Activated naive CD4-positive, alpha-beta T cell treated with anti-CD3 and anti-CD28 coated beads for 36 hours (primary cell): ENCODE results near the gene SMARCE1. TPM values are rescaled to one million over a fixed set of nuclear protein-coding genes. Genes with fewer than 3 reads are reported as not detected.
A peak's percentile ranks its signal among the peaks of the same experiment; 100 is the strongest.
"Not testable (repeated sequence)": the region's sequence is repeated elsewhere in the genome, so short reads cannot be mapped to it uniquely, and the experiment has no call there.

ENCODE experiments used
- CTCF ChIA-PET: fragments of 350-600 bp; sonication (Branson Sonifier 250); formaldehyde crosslinking; loops from one replicate; lab custom pipeline; 2021; ENCODE audit warnings: antibody characterized with exemption; lab: Charles Lee
- DNase-seq: peaks from one replicate; pipeline ENCODE4 v3.0.0-alpha.2; 2020
- H3K27ac Mint-ChIP-seq: one replicate; pipeline ENCODE4 v1.8.0; 2021; ENCODE audit warnings: mild to moderate bottlenecking, mixed read lengths
- H3K27me3 Mint-ChIP-seq: one replicate; pipeline ENCODE4 v1.8.0; 2021; ENCODE audit warnings: low read depth, mixed read lengths
- H3K36me3 Mint-ChIP-seq: one replicate; pipeline ENCODE4 v1.8.0; 2021; ENCODE audit warnings: low read depth, mixed read lengths
- H3K4me1 Mint-ChIP-seq: one replicate; pipeline ENCODE4 v1.8.0; 2021; ENCODE audit warnings: low read depth, mixed read lengths
- H3K4me3 Mint-ChIP-seq: one replicate; pipeline ENCODE4 v1.8.0; 2021; ENCODE audit warnings: mild to moderate bottlenecking, moderate library complexity, mixed read lengths
- H3K9me3 Mint-ChIP-seq: one replicate; pipeline ENCODE4 v1.8.0; 2021; ENCODE audit warnings: mixed read lengths
- intact Hi-C: fragments of 100-400 bp; cut with micrococcal nuclease; formaldehyde crosslinking; loops from one replicate; pipeline ENCODE4 v1.15.1; 2023
- total RNA-seq, 2 experiments: library from RNA; stranded (reverse); gene quantifications; one replicate each; pipeline ENCODE4 v1.2.3, GENCODE V29; 2021

The SMARCE1 gene
- total RNA-seq, 2 experiments from 2014 or later = 102 to 112 TPM

DNA sequence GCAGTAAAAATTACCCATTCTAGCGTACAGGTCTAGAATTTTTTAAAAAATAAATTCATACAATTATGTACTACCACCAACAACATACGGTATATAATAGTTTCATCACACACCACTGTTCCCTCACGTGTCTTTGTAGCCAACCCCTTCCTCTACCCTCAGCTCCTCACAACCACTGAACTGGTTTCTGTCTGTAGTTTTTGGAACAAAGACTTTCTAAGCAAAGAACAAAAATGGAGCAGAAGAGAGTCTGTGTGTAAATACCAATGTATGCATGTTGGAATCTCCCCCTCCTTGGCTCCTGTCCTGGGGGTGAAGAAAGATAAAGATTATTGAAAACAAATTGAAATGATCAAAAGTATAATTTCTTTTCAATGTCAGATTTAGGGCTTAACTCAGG is 50.5 kb downstream of the SMARCE1 start:
- intact Hi-C loops = no loop called here
- Mint-ChIP-seq H3K4me3 (no peak overlapping the region), H3K9me3 (peaks cover 5% of the 10 kb centered on the region), H3K27me3 (no peaks in the 10 kb centered on the region), H3K36me3 (peaks cover 7% of the 10 kb centered on the region), H3K4me1 (peaks cover 79% of the 10 kb centered on the region), H3K27ac (peak overlapping the region; percentile 98)
- DNase-seq = no peak
- CTCF ChIA-PET = interaction anchor here (1.1 to 4.2 kb wide), 3 partner anchors 18 to 44 kb away, joined by 3 to 25 read pairs (median 25); no protein-coding TSS in a partner anchor

DNA sequence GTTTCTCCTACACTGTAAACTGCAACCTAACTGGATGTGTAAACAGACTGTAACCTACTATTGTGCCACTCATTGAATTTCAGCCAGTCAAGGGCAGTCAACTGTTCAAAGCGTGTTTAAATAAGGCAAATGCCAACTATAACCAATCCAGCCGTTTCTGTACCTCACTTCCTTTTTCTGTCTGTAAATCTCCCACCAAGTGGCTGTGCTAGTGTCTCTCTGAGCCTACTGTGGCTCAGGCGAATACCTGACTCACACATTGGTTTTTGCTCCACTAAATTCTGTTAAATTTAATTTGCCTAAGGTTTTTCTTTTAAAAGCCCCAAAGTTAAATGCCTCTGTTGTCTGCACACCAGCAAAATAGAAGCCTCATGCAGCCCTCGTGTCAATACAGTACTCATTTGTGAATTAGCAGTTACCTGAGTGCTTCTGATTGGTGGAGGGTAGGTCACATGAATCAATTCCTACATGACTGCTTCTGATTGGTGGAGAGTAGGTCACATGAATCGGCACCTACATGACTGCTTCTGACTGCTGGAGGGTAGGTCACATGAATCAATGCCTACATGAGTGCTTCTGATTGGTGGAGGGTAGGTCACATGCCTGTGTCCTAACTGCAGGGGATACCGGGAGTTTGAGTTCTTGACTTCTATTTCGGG is 51.2 kb downstream of the SMARCE1 start:
- Mint-ChIP-seq H3K27ac (peak overlapping the region; percentile 98), H3K4me3 (peak overlapping the region; percentile 44), H3K9me3 (peaks cover 5% of the 10 kb centered on the region), H3K36me3 (peaks cover 7% of the 10 kb centered on the region), H3K27me3 (no peaks in the 10 kb centered on the region), H3K4me1 (peaks cover 74% of the 10 kb centered on the region)
- intact Hi-C loops = no loop called here
- CTCF ChIA-PET = interaction anchor here (1.3 to 4.2 kb wide), 3 partner anchors 18 to 35 kb away, joined by 3 to 25 read pairs (median 25); no protein-coding TSS in a partner anchor
- peak; percentile 76 for DNase-seq

DNA sequence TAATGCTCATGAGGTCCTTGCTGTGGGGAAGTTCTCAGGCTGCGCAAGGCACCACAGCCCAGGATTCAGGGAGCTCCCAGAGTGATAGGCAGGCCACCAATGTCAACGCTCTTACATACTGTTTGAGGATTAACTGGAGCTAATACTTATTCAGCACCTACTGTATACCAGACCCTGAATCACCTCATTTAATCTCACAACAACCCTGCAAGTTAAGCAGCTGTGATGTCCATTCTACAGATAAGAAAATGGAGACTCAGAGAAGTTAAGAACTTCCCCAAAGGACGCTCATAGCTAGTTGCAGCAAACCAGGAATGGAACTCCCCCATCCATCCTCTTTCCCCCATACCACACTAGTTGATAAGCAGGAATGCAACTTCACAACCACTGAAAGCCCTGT is 56.9 kb downstream of the SMARCE1 start:
- Mint-ChIP-seq H3K4me3 (no peak overlapping the region), H3K27me3 (no peaks in the 10 kb centered on the region), H3K4me1 (peaks cover 74% of the 10 kb centered on the region), H3K36me3 (peaks cover 9% of the 10 kb centered on the region), H3K27ac (no peak overlapping the region), H3K9me3 (no peaks in the 10 kb centered on the region)
- DNase-seq = no peak
- intact Hi-C loops = no loop called here
- CTCF ChIA-PET = interaction anchor here (0.6 to 1.9 kb wide), 5 partner anchors 13 to 30 kb away, joined by 4 to 7 read pairs (median 6); no protein-coding TSS in a partner anchor

DNA sequence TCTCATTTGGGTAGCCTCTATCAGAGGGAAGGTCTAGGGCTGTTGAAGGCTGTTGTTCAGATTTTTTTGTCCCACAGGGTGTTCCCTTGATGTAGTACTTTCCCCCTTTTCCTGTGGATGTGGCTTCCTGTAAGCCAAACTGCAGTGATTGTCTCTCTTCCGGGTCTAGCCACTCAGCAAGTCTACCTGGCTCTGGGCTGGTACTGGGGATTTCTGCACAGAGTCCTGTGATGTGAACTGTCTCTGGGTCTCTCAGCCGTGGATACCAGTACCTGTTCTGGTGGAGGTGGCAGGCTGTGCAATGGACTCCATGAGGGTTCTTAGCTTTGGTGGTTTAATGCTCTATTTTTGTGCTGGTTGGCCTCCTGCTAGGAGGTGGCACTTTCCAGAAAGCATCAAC is 59.1 kb downstream of the SMARCE1 start:
- H3K36me3 Mint-ChIP-seq = peaks cover 20% of the 10 kb centered on the region
- H3K27ac Mint-ChIP-seq = peak overlapping the region; percentile 73
- DNase-seq = no peak
- H3K4me1 Mint-ChIP-seq = peaks cover 71% of the 10 kb centered on the region
- no peaks in the 10 kb centered on the region for H3K27me3 Mint-ChIP-seq
- H3K4me3 Mint-ChIP-seq = no peak overlapping the region
- intact Hi-C loops = no loop called here
- peaks cover 17% of the 10 kb centered on the region for H3K9me3 Mint-ChIP-seq
- CTCF ChIA-PET = interaction anchor here (0.7 to 0.8 kb wide), 2 partner anchors 26 to 1056 kb away, joined by 3 read pairs; no protein-coding TSS in a partner anchor

DNA sequence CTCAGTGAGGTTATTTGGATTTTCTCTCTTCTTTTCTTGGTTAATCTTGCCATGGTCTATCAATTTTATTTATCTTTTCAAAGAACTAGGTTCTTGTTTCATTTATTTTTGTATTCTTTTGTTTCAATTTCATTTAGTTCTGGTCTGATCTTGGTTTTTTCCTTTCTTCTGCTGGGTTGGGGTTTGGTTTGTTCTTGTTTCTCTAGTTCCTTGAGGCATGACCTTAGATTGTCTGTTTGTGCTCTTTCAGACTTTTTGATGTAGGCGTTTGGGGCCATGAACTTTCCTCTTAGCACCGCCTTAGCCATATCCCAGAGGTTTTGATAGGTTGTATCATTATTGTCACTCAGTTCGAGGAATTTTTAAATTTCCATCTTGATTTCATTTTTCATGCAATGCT is 61.4 kb downstream of the SMARCE1 start:
- Mint-ChIP-seq H3K4me3 (peak overlapping the region; percentile 35), H3K27ac (peak overlapping the region; percentile 81), H3K4me1 (peaks cover 89% of the 10 kb centered on the region), H3K9me3 (peaks cover 20% of the 10 kb centered on the region), H3K36me3 (peaks cover 20% of the 10 kb centered on the region)
- intact Hi-C loops, H3K27me3 Mint-ChIP-seq, DNase-seq: not testable (repeated sequence)
- CTCF ChIA-PET = interaction anchor here (1.2 kb wide), 1 partner anchor 23 kb away, joined by 3 read pairs; no protein-coding TSS in a partner anchor

DNA sequence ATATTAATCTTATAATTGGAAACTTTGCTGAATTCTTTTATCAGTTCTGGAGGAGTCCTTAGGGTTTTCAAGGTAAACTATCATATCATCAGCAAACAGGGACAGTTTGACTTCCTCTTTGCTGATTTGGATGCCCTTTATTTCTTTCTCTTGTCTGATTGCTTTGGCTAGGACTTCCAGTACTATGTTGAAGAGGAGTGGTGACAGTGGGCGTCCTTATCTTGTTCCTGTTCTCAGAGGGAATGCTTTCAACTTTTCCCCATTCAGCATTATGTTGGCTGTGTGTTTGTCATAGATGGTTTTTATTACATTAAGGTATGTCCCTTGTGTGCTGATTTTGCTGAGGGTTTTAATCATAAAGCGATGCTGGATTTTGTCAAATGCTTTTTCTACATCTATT is 62.7 kb downstream of the SMARCE1 start:
- CTCF ChIA-PET = interaction anchor here (0.6 kb wide), 1 partner anchor 227 kb away, joined by 3 read pairs; no protein-coding TSS in a partner anchor

DNA sequence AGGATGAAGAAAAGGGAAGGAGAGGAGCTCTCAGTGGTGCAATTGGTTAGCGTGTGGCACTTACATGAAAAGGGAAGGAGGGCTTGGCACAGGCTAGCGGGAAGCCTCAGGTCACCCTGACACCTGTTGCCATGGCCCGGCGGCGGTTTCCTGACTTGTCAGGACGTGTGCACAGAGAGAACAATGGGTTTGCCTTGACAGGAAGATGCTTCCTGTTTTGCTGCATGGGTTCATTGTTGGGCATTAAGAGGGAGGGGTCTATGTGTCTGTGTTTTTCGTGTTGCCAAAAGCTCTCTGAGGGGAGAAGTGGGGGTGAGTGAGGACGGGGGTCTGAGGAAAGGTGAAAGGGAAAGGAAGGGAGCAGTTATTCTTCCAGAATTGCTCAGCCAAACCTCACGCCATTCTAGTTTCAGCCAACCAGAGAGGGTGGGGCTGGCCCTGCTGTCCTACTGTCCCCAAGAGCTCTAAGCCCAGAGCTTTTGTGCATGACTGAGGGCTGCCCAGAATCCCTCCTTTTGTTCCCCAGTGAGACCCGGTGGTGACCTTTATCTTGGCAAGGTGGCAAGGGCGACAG is 65.2 kb downstream of the SMARCE1 start:
- peaks cover 13% of the 10 kb centered on the region for H3K36me3 Mint-ChIP-seq
- H3K4me1 Mint-ChIP-seq = peaks cover 86% of the 10 kb centered on the region
- peak overlapping the region; percentile 45 for H3K4me3 Mint-ChIP-seq
- H3K27ac Mint-ChIP-seq = peak overlapping the region; percentile 71
- intact Hi-C loops = loop anchor here (1.0 kb wide), 3 partner anchors 16 to 33 kb away; no protein-coding TSS in a partner anchor
- peak; percentile 92 for DNase-seq
- peaks cover 20% of the 10 kb centered on the region for H3K9me3 Mint-ChIP-seq
- no peaks in the 10 kb centered on the region for H3K27me3 Mint-ChIP-seq
- CTCF ChIA-PET = interaction anchor here (1.1 to 2.6 kb wide), 4 partner anchors 19 to 33 kb away, joined by 3 to 9 read pairs (median 4); no protein-coding TSS in a partner anchor

More for the DNA sequence above, 62.7 kb downstream of the SMARCE1 start:
- Mint-ChIP-seq H3K36me3 (peaks cover 22% of the 10 kb centered on the region), H3K4me1 (peaks cover 88% of the 10 kb centered on the region), H3K9me3 (peaks cover 20% of the 10 kb centered on the region)
- H3K4me3 Mint-ChIP-seq, intact Hi-C loops, H3K27me3 Mint-ChIP-seq, H3K27ac Mint-ChIP-seq, DNase-seq: not testable (repeated sequence)

DNA sequence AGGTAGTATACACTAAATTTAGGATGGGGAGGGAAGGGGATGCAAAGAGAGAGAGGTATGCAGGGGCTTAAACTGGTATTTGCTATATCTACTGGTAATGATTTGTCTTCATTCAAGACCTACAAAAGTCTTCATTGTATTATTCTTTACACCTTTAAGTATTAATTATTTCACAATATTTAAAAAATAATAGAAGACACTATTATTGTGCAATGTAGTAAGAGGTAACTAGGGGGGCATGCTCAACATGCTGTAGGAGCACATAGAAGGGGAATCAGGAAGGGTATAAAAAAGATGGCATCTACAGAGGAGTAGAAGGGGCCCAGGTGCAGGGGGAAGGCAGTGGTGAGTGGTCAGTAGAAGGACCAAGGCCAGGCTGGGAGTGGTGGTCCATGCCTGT is 67.5 kb downstream of the SMARCE1 start:
- Mint-ChIP-seq H3K36me3 (peaks cover 13% of the 10 kb centered on the region), H3K4me1 (peaks cover 86% of the 10 kb centered on the region), H3K27me3 (no peaks in the 10 kb centered on the region), H3K4me3 (no peak overlapping the region), H3K9me3 (peaks cover 20% of the 10 kb centered on the region), H3K27ac (no peak overlapping the region)
- intact Hi-C loops = no loop called here
- DNase-seq = no peak
- CTCF ChIA-PET = no interaction called here

DNA sequence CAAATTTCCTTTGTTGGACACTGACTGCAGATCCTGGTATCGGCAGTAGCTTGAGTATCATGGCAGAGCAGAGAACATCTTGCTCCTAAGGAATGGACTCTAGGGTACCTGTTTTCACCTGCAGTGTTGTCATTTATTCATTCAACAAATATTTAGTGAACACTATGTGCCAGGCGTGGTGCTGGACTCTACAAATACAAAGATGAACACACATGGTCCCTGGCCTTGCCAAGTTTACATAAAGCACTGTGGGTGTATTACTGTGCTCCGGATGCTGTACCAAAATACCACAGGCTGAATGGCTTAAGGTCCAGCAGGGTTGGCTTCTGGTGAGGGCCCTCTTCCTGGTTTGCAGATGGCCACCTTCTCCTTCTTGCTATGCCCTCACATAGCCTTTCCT is 68.1 kb downstream of the SMARCE1 start:
- intact Hi-C loops = no loop called here
- H3K27ac Mint-ChIP-seq = no peak overlapping the region
- CTCF ChIA-PET = interaction anchor here (0.6 kb wide), 1 partner anchor 47 kb away, joined by 4 read pairs; no protein-coding TSS in a partner anchor
- H3K36me3 Mint-ChIP-seq = peaks cover 10% of the 10 kb centered on the region
- H3K4me3 Mint-ChIP-seq = no peak overlapping the region
- no peaks in the 10 kb centered on the region for H3K27me3 Mint-ChIP-seq
- peaks cover 18% of the 10 kb centered on the region for H3K9me3 Mint-ChIP-seq
- peaks cover 82% of the 10 kb centered on the region for H3K4me1 Mint-ChIP-seq
- no peak for DNase-seq

DNA sequence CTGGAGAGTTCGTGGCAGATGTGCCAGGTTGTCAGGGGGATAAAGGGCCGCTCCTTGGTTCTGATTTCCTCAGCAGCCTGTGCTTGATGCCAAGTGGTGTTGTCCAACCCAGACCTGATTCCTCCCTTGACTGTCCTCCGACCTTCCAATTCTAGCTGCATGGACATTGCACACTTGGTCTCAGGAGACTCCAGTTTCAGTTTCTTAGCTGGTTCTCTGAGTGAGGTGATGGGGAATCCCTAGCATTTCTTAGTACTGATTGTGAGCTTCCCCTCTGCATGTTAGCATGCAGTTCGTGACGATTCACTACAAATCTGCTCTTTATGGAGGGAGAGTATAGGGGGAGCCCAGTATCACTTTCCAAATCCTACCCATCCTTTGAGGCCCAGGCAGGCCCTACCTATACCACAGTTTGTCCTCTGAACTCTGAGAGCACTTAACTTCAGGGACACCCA is 70.0 kb downstream of the SMARCE1 start:
- peak overlapping the region; percentile 62 for H3K27ac Mint-ChIP-seq
- intact Hi-C loops = loop anchor here (1.0 kb wide), 2 partner anchors 12 to 26 kb away; partner anchors contain the start of gene CCR7
- H3K9me3 Mint-ChIP-seq = peaks cover 21% of the 10 kb centered on the region
- DNase-seq = peak; percentile 63
- CTCF ChIA-PET = interaction anchor here (0.7 to 3.6 kb wide), 11 partner anchors 9 to 134 kb away, joined by 3 to 31 read pairs (median 6); no protein-coding TSS in a partner anchor
- peaks cover 8% of the 10 kb centered on the region for H3K36me3 Mint-ChIP-seq
- peaks cover 71% of the 10 kb centered on the region for H3K4me1 Mint-ChIP-seq
- H3K4me3 Mint-ChIP-seq = peak overlapping the region; percentile 36
- no peaks in the 10 kb centered on the region for H3K27me3 Mint-ChIP-seq

DNA sequence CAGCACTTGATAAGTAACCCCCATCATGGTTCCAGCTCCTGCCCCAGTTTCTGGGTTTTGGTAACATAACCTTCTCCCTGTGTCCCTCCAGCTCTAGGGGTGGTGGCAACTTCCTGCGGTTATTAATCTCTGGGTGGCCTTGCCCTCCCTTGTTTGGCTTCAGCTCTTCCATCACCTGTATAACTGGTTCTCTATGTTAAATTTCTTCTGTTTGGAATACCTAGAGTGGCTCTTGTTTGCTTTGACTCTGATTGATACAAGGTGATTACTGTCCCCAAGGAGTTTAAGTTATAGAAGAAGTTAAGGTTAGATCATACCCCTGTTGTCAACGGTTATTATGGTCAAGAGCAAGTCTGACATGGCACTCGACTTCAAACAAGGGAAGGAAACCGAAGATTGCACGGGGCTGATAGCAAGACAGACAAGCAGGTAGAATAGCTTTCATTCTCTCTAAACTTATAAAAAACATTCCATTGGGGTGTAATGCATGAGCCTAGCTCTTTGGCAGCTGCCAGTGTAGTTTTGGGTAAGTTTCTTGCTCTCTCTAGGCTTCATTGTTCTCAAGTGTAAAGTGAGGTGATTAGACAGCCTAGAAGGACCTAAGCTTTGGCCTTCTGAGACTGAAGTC is 71.4 kb downstream of the SMARCE1 start:
- CTCF ChIA-PET = interaction anchor here (1.3 to 3.6 kb wide), 5 partner anchors 13 to 39 kb away, joined by 5 to 31 read pairs (median 7); no protein-coding TSS in a partner anchor
- H3K4me1 Mint-ChIP-seq = peaks cover 71% of the 10 kb centered on the region
- peaks cover 18% of the 10 kb centered on the region for H3K36me3 Mint-ChIP-seq
- no peak overlapping the region for H3K27ac Mint-ChIP-seq
- intact Hi-C loops = no loop called here
- peak overlapping the region; percentile 3 for H3K4me3 Mint-ChIP-seq
- no peaks in the 10 kb centered on the region for H3K27me3 Mint-ChIP-seq
- H3K9me3 Mint-ChIP-seq = peaks cover 35% of the 10 kb centered on the region
- DNase-seq = no peak
